ENCODE results near the gene LGI2. TPM values are rescaled to one million over a fixed set of nuclear protein-coding genes. Genes with fewer than 3 reads are reported as not detected.

The LGI2 gene
- total RNA-seq, 1 donor from 2014 or later, result 20.5 TPM

DNA sequence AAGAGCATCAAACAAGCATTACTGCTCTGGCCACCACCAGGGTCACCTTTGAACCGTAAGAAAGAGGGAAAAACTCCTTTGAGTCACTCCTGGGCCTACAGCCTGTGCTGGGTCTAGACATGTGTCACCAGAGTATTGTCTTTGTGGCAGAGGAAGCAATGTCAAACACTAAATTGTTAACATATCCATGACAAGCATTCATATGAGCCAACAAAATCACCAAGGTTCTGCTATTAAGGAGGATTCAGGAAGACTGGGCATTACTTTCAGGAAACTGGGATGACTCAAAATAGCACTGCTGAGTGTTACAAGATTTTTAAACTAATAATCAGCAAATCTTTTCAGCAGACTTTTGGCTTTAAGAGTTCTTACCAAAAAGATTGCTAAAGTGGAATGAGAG lies 28.1 kb downstream of the LGI2 start:
- no peaks in the 10 kb centered on the region for H3K27me3 Mint-ChIP-seq (ENCODE audit: unreplicated experiment)
- TF ChIP-seq CTCF (IDR thresholded peaks at IDR 0.05; ENCODE audit: partially characterized antibody, unreplicated experiment), result no peak
- H3K4me3 Mint-ChIP-seq (ENCODE audit: unreplicated experiment), result no peak overlapping the region
- H3K36me3 Mint-ChIP-seq (ENCODE audit: unreplicated experiment), result no peaks in the 10 kb centered on the region
- DNase-seq, result no peak
- peaks cover 2% of the 10 kb centered on the region for H3K9me3 Mint-ChIP-seq (ENCODE audit: unreplicated experiment)
- H3K27ac Mint-ChIP-seq (ENCODE audit: unreplicated experiment), result no peak overlapping the region
- H3K4me1 Mint-ChIP-seq (ENCODE audit: low read depth, unreplicated experiment), result peaks cover 3% of the 10 kb centered on the region

DNA sequence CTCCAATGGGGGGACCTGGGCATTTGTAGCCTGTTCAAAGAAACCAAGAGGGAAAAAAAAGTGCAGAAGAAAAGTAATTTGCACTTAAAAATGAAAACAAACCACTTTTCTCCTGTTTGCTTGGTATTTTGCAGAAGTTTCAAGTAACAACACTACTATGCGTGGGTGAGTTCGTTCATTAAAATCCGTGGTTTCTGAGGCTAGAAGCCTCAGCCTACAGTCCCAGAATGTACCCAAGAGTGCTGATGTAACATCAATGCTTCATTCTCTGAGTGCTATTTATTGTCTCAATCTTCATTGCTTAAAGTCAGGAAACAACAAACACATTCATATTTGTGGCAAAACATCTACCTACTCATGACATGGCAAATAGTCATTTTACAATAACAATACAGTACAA lies 29.2 kb downstream of the LGI2 start:
- Mint-ChIP-seq H3K36me3 (ENCODE audit: unreplicated experiment) (no peaks in the 10 kb centered on the region), H3K27ac (ENCODE audit: unreplicated experiment) (no peak overlapping the region)
- no peak for TF ChIP-seq CTCF (IDR thresholded peaks at IDR 0.05; ENCODE audit: partially characterized antibody, unreplicated experiment)

GRCh38 chr4:25000639-25001038 lies 30.1 kb downstream of the LGI2 start:
- peaks cover 2% of the 10 kb centered on the region for H3K9me3 Mint-ChIP-seq (ENCODE audit: unreplicated experiment)
- H3K36me3 Mint-ChIP-seq (ENCODE audit: unreplicated experiment), result no peaks in the 10 kb centered on the region
- H3K27me3 Mint-ChIP-seq (ENCODE audit: unreplicated experiment), result no peaks in the 10 kb centered on the region
- no peak for DNase-seq
- H3K4me1 Mint-ChIP-seq (ENCODE audit: low read depth, unreplicated experiment), result peaks cover 3% of the 10 kb centered on the region
- no peak overlapping the region for H3K4me3 Mint-ChIP-seq (ENCODE audit: unreplicated experiment)
- H3K27ac Mint-ChIP-seq (ENCODE audit: unreplicated experiment), result no peak overlapping the region
- no peak for TF ChIP-seq CTCF (IDR thresholded peaks at IDR 0.05; ENCODE audit: partially characterized antibody, unreplicated experiment)

More for the DNA sequence above, 29.2 kb downstream of the LGI2 start:
- DNase-seq, result no peak
- no peak overlapping the region for H3K4me3 Mint-ChIP-seq (ENCODE audit: unreplicated experiment)
- H3K4me1 Mint-ChIP-seq (ENCODE audit: low read depth, unreplicated experiment), result peaks cover 3% of the 10 kb centered on the region
- H3K27me3 Mint-ChIP-seq (ENCODE audit: unreplicated experiment), result no peaks in the 10 kb centered on the region
- H3K9me3 Mint-ChIP-seq (ENCODE audit: unreplicated experiment), result peaks cover 2% of the 10 kb centered on the region

- Mint-ChIP-seq H3K27me3 (ENCODE audit: unreplicated experiment) (no peaks in the 10 kb centered on the region), H3K36me3 (ENCODE audit: unreplicated experiment) (no peaks in the 10 kb centered on the region), H3K9me3 (ENCODE audit: unreplicated experiment) (peaks cover 2% of the 10 kb centered on the region), H3K4me3 (ENCODE audit: unreplicated experiment) (no peak overlapping the region), H3K4me1 (ENCODE audit: low read depth, unreplicated experiment) (peaks cover 3% of the 10 kb centered on the region), H3K27ac (ENCODE audit: unreplicated experiment) (no peak overlapping the region)
- DNase-seq, result no peak
- TF ChIP-seq CTCF (IDR thresholded peaks at IDR 0.05; ENCODE audit: partially characterized antibody, unreplicated experiment), result no peak
Measured at GRCh38 chr4:24999392-25000089, 31.2 kb downstream of the LGI2 start.

DNA sequence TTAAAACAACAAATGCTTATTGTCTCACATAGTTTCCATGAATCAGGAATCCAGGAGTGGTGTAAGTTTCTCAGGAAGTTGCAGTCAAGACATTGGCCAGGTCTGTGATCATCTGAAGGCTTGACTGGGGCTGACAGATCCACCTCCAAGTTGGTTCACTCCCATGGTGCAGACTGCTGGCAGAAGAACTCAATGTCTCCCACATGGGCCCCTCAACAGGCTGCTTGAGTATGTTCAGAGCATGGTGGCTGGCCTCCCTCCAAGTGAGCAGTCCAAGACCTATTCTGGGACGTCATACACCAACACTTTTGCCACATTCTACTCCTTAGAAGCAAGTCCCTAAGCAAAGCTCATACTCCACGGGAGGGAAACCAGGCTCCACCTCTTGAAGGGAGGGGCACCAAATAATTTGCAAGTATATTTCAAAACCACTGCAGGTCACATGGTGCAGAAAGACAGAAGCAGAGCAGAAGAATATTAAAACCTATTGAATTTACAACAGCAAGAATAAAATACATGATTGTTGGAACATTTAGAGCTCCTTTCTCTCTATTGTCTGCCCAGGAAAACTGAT lies 35.3 kb downstream of the LGI2 start:
- H3K27ac Mint-ChIP-seq (ENCODE audit: unreplicated experiment), result no peak overlapping the region
- no peaks in the 10 kb centered on the region for H3K36me3 Mint-ChIP-seq (ENCODE audit: unreplicated experiment)
- DNase-seq, result no peak

More for the DNA sequence above, 35.3 kb downstream of the LGI2 start:
- no peak for TF ChIP-seq CTCF (IDR thresholded peaks at IDR 0.05; ENCODE audit: partially characterized antibody, unreplicated experiment)
- Mint-ChIP-seq H3K27me3 (ENCODE audit: unreplicated experiment) (peaks cover 3% of the 10 kb centered on the region), H3K9me3 (ENCODE audit: unreplicated experiment) (peaks cover 5% of the 10 kb centered on the region), H3K4me3 (ENCODE audit: unreplicated experiment) (no peak overlapping the region), H3K4me1 (ENCODE audit: low read depth, unreplicated experiment) (peaks cover 3% of the 10 kb centered on the region)
